ENCODE results near the gene ARRDC5.
A peak's percentile ranks its signal among the peaks of the same experiment; 100 is the strongest.

ARRDC5 gene

GRCh38 chr19:4916292-4917082, 13.8 kb upstream of the ARRDC5 start:
- no peaks in the 10 kb centered on the region for H3K9me3 ChIP-seq (ENCODE audit: control insufficient read depth, insufficient read depth, low read length)
- H3K9ac ChIP-seq (ENCODE audit: low read depth, low read length) = no peak overlapping the region
- H3K4me1 ChIP-seq (ENCODE audit: insufficient read depth, low read length) = peaks cover 33% of the 10 kb centered on the region
- H3K36me3 ChIP-seq (ENCODE audit: insufficient read depth, low read length) = peaks cover 3% of the 10 kb centered on the region; the same call in 1 of the 2 replicates

- H3K9ac ChIP-seq (ENCODE audit: low read depth, low read length) = no peak overlapping the region; the same call in 1 of the 2 replicates
- H3K4me1 ChIP-seq (ENCODE audit: insufficient read depth, low read length) = peaks cover 38% of the 10 kb centered on the region
- peaks cover 3% of the 10 kb centered on the region; the same call in 1 of the 2 replicates for H3K36me3 ChIP-seq (ENCODE audit: insufficient read depth, low read length)
- H3K9me3 ChIP-seq (ENCODE audit: control insufficient read depth, insufficient read depth, low read length) = no peaks in the 10 kb centered on the region
Measured at GRCh38 chr19:4914736-4915501, 12.2 kb upstream of the ARRDC5 start.

- no peaks in the 10 kb centered on the region for H3K9me3 ChIP-seq (ENCODE audit: control insufficient read depth, insufficient read depth, low read length)
- H3K36me3 ChIP-seq (ENCODE audit: insufficient read depth, low read length) = peaks cover 3% of the 10 kb centered on the region; the same call in 1 of the 2 replicates
- no peak overlapping the region for H3K9ac ChIP-seq (ENCODE audit: low read depth, low read length)
- H3K4me1 ChIP-seq (ENCODE audit: insufficient read depth, low read length) = peaks cover 38% of the 10 kb centered on the region
Measured at GRCh38 chr19:4913996-4914735, 11.5 kb upstream of the ARRDC5 start.

- no peaks in the 10 kb centered on the region for H3K9me3 ChIP-seq (ENCODE audit: control insufficient read depth, insufficient read depth, low read length)
- H3K4me1 ChIP-seq (ENCODE audit: insufficient read depth, low read length) = peaks cover 44% of the 10 kb centered on the region
- H3K36me3 ChIP-seq (ENCODE audit: insufficient read depth, low read length) = peaks cover 3% of the 10 kb centered on the region; the same call in 1 of the 2 replicates
- peak overlapping the region; percentile 50; the same call in 1 of the 2 replicates for H3K9ac ChIP-seq (ENCODE audit: low read depth, low read length)
Measured at GRCh38 chr19:4911786-4912672, 9.3 kb upstream of the ARRDC5 start.

- peaks cover 40% of the 10 kb centered on the region for H3K4me1 ChIP-seq (ENCODE audit: insufficient read depth, low read length)
- no peaks in the 10 kb centered on the region for H3K9me3 ChIP-seq (ENCODE audit: control insufficient read depth, insufficient read depth, low read length)
- peaks cover 3% of the 10 kb centered on the region; the same call in 1 of the 2 replicates for H3K36me3 ChIP-seq (ENCODE audit: insufficient read depth, low read length)
- peak overlapping the region; percentile 50; the same call in 1 of the 2 replicates for H3K9ac ChIP-seq (ENCODE audit: low read depth, low read length)
Measured at GRCh38 chr19:4911314-4911713, 8.6 kb upstream of the ARRDC5 start.

GRCh38 chr19:4910594-4911281, 8.0 kb upstream of the ARRDC5 start:
- Histone ChIP-seq H3K9me3 (ENCODE audit: control insufficient read depth, insufficient read depth, low read length) (no peaks in the 10 kb centered on the region), H3K9ac (ENCODE audit: low read depth, low read length) (peak overlapping the region; percentile 50; the same call in 1 of the 2 replicates), H3K36me3 (ENCODE audit: insufficient read depth, low read length) (peaks cover 3% of the 10 kb centered on the region; the same call in 1 of the 2 replicates), H3K4me1 (ENCODE audit: insufficient read depth, low read length) (peaks cover 40% of the 10 kb centered on the region)

- Histone ChIP-seq H3K36me3 (ENCODE audit: insufficient read depth, low read length) (peaks cover 3% of the 10 kb centered on the region; the same call in 1 of the 2 replicates), H3K9me3 (ENCODE audit: control insufficient read depth, insufficient read depth, low read length) (no peaks in the 10 kb centered on the region), H3K9ac (ENCODE audit: low read depth, low read length) (peak overlapping the region; percentile 50; the same call in 1 of the 2 replicates), H3K4me1 (ENCODE audit: insufficient read depth, low read length) (peaks cover 33% of the 10 kb centered on the region)
Measured at GRCh38 chr19:4909897-4910593, 7.3 kb upstream of the ARRDC5 start.

- Histone ChIP-seq H3K36me3 (ENCODE audit: insufficient read depth, low read length) (no peaks in the 10 kb centered on the region), H3K4me1 (ENCODE audit: insufficient read depth, low read length) (peaks cover 26% of the 10 kb centered on the region; the same call in 1 of the 2 replicates), H3K9ac (ENCODE audit: low read depth, low read length) (peak within 1 kb of the TSS; percentile 50; the same call in 1 of the 2 replicates), H3K9me3 (ENCODE audit: control insufficient read depth, insufficient read depth, low read length) (no peaks in the 10 kb centered on the region)
Measured at GRCh38 chr19:4909156-4909896, 6.6 kb upstream of the ARRDC5 start, which contains the start of gene UHRF1. TSS of gene UHRF1 (plus strand) at chr19:4909501. CDS start at chr19:4910886, 1,385 bp downstream.

GRCh38 chr19:4908781-4909155, 6.1 kb upstream of the ARRDC5 start:
- H3K36me3 ChIP-seq (ENCODE audit: insufficient read depth, low read length) = no peaks in the 10 kb centered on the region
- H3K9ac ChIP-seq (ENCODE audit: low read depth, low read length) = peak overlapping the region; percentile 50; the same call in 1 of the 2 replicates
- peaks cover 23% of the 10 kb centered on the region; the same call in 1 of the 2 replicates for H3K4me1 ChIP-seq (ENCODE audit: insufficient read depth, low read length)
- no peaks in the 10 kb centered on the region for H3K9me3 ChIP-seq (ENCODE audit: control insufficient read depth, insufficient read depth, low read length)

- H3K9ac ChIP-seq (ENCODE audit: low read depth, low read length) = no peak overlapping the region
- H3K9me3 ChIP-seq (ENCODE audit: control insufficient read depth, insufficient read depth, low read length) = no peaks in the 10 kb centered on the region
- no peaks in the 10 kb centered on the region for H3K36me3 ChIP-seq (ENCODE audit: insufficient read depth, low read length)
- H3K4me1 ChIP-seq (ENCODE audit: insufficient read depth, low read length) = peaks cover 23% of the 10 kb centered on the region; the same call in 1 of the 2 replicates
Measured at GRCh38 chr19:4908360-4908759, 5.7 kb upstream of the ARRDC5 start.

- Histone ChIP-seq H3K4me1 (ENCODE audit: insufficient read depth, low read length) (peaks cover 15% of the 10 kb centered on the region; the same call in 1 of the 2 replicates), H3K9ac (ENCODE audit: low read depth, low read length) (no peak overlapping the region), H3K9me3 (ENCODE audit: control insufficient read depth, insufficient read depth, low read length) (no peaks in the 10 kb centered on the region), H3K36me3 (ENCODE audit: insufficient read depth, low read length) (no peaks in the 10 kb centered on the region)
Measured at GRCh38 chr19:4906963-4907362, 4.3 kb upstream of the ARRDC5 start.

- Histone ChIP-seq H3K36me3 (ENCODE audit: insufficient read depth, low read length) (no peaks in the 10 kb centered on the region), H3K4me1 (ENCODE audit: insufficient read depth, low read length) (peaks cover 6% of the 10 kb centered on the region; the same call in 1 of the 2 replicates), H3K9me3 (ENCODE audit: control insufficient read depth, insufficient read depth, low read length) (no peaks in the 10 kb centered on the region), H3K9ac (ENCODE audit: low read depth, low read length) (no peak overlapping the region)
Measured at GRCh38 chr19:4904481-4904880, 1.8 kb upstream of the ARRDC5 start.
